ENCODE measurements around the gene LRMDA. TPM values are rescaled to one million over a fixed set of nuclear protein-coding genes. Genes with fewer than 3 reads are reported as not detected.

The LRMDA gene
- total and polyA plus RNA-seq, 2 donors (not counting 3 experiments of a cell fraction or from before 2014, with no cell fraction given), result 9.7 to 18.0 TPM

- H3K9me3 ChIP-seq (replicated peaks; ENCODE audit: control insufficient read depth, insufficient read depth, low read length), result no peaks in the 10 kb centered on the region
- no peaks in the 10 kb centered on the region for H4K20me1 ChIP-seq (replicated peaks; ENCODE audit: control insufficient read depth, extremely low read depth, insufficient read depth, low read length)
- TF ChIP-seq EZH2 (IDR thresholded peaks at IDR 0.05; ENCODE audit: borderline replicate concordance, low read depth, low read length, severe bottlenecking) (no peak), MYC (IDR thresholded peaks at IDR 0.05; ENCODE audit: low read depth, low read length) (no peak), CTCF (IDR thresholded peaks at IDR 0.05; ENCODE audit: extremely low read depth in 1 of 2, insufficient read depth in 1 of 2, low read depth in 1 of 2, low read length in 2 of 2) (no peak), GATA2 (IDR thresholded peaks at IDR 0.05; ENCODE audit: insufficient read depth, insufficient read length, low read depth, low read length) (no peak), POLR2AphosphoS5 (IDR thresholded peaks at IDR 0.05; ENCODE audit: insufficient read depth, low read depth, low read length) (no peak), JUN (IDR thresholded peaks at IDR 0.05; ENCODE audit: borderline replicate concordance, insufficient read depth, insufficient read length, low read depth) (no peak), POLR2A (IDR thresholded peaks at IDR 0.05; ENCODE audit: low read depth, low read length) (no peak), FOS (IDR thresholded peaks at IDR 0.05; ENCODE audit: borderline replicate concordance, insufficient read depth, low read length) (no peak), MAX (IDR thresholded peaks at IDR 0.05; ENCODE audit: insufficient read depth, insufficient read length) (no peak)
- H3K4me3 ChIP-seq (replicated peaks in 1 of 3; ENCODE audit: insufficient read depth in 1 of 3, low read depth in 1 of 3, low read length in 3 of 3), result no peak overlapping the region
- H3K27ac ChIP-seq (ENCODE audit: insufficient read depth, low read depth, low read length), result no peak overlapping the region
- no peak for FAIRE-seq
- ChIA-PET POLR2A (no interaction called here), CTCF (interaction anchor here (1.9 kb wide), 1 partner anchor 11 kb away, joined by 8 read pairs; no protein-coding TSS in a partner anchor)
- no peaks in the 10 kb centered on the region for H3K36me3 ChIP-seq (ENCODE audit: control insufficient read depth in 2 of 2, extremely low read depth in 1 of 2, insufficient read depth in 2 of 2, low read length in 2 of 2)
- dilution Hi-C loops (cut with MboI; ENCODE audit: extremely low pct_ligation_motif_present, low sequenced_read_pairs), result no loop called here
- no peaks in the 10 kb centered on the region for H3K9me1 ChIP-seq (replicated peaks; ENCODE audit: control insufficient read depth, extremely low read depth, insufficient read depth, low read length)
- BruUV-seq (replicated peaks), result no TSS peak
- DNase-seq (ENCODE audit: low read depth, low spot score), result no peak
- no peaks in the 10 kb centered on the region for H3K79me2 ChIP-seq (ENCODE audit: control insufficient read depth, insufficient read depth, low read length)
- no peak overlapping the region for H3K9ac ChIP-seq (replicated peaks; ENCODE audit: extremely low read depth, insufficient read depth, low read length)
- H3K4me1 ChIP-seq (ENCODE audit: control insufficient read depth, extremely low read depth, insufficient read depth, low read length), result no peaks in the 10 kb centered on the region
- intact Hi-C loops (cut with micrococcal nuclease), result no loop called here
- no peaks in the 10 kb centered on the region for H3K27me3 ChIP-seq (ENCODE audit: control insufficient read depth in 2 of 2, insufficient read depth in 2 of 2, low read length in 2 of 2)
- no peak overlapping the region for H3K4me2 ChIP-seq (ENCODE audit: insufficient read depth, low read length)
- H2AFZ ChIP-seq (ENCODE audit: low read depth, low read length), result no peak overlapping the region
Measured at GRCh38 chr10:76047521-76047920, 616.1 kb downstream of the LRMDA start.
